HFFc6 (cell line): ENCODE results near the gene SLC6A8. TPM values are rescaled to one million over a fixed set of nuclear protein-coding genes. Genes with fewer than 3 reads are reported as not detected.
"Not testable (repeated sequence)": the region's sequence is repeated elsewhere in the genome, so short reads cannot be mapped to it uniquely, and the experiment has no call there.

Source experiments
- DNase-seq: peaks from one replicate; pipeline ENCODE4 v3.0.0-alpha.2; 2018
- H3K27ac Mint-ChIP-seq: 2 replicates; pipeline ENCODE4 v1.8.0; 2020; ENCODE audit warnings: mild to moderate bottlenecking, mixed read lengths
- H3K27me3 Mint-ChIP-seq: 2 replicates; pipeline ENCODE4 v1.8.0; 2021; ENCODE audit warnings: mild to moderate bottlenecking, moderate library complexity, mixed read lengths; ENCODE audit not compliant: insufficient read depth
- H3K36me3 Mint-ChIP-seq: 2 replicates; pipeline ENCODE4 v1.8.0; 2021; ENCODE audit warnings: low read depth, mixed read lengths
- H3K4me1 Mint-ChIP-seq: 2 replicates; pipeline ENCODE4 v1.8.0; 2020; ENCODE audit warnings: low read depth, mixed read lengths
- H3K4me3 Mint-ChIP-seq: 2 replicates; pipeline ENCODE4 v1.8.0; 2020; ENCODE audit warnings: mild to moderate bottlenecking, moderate library complexity, mixed read lengths
- H3K9me3 Mint-ChIP-seq: 2 replicates; pipeline ENCODE4 v1.8.0; 2020; ENCODE audit warnings: mild to moderate bottlenecking, mixed read lengths
- CTCF ChIP-seq: fragments of 200-600 bp; sonication (generic); IDR thresholded peaks from 2 replicates; pipeline ENCODE4 v1.5.0; 2021; ENCODE audit warnings: antibody characterized with exemption, mild to moderate bottlenecking
- total RNA-seq, 6 experiments: library from RNA; stranded (reverse); fragmentation: NEBNext Ultra II Directional; extraction: Animal tissue kit (Norgen Biotek cat#: 25700); gene quantifications; 2 replicates in 1 of 6; 3 replicates in 5 of 6; pipeline ENCODE4 v1.2.3, GENCODE V29; 2021

The SLC6A8 gene
- total RNA-seq, 6 experiments from 2014 or later = 14.0 to 33.8 (median 17.7) TPM

- no peak for TF ChIP-seq CTCF
- peaks cover 14% of the 10 kb centered on the region for H3K27me3 Mint-ChIP-seq
These were observed 14.1 kb upstream of the SLC6A8 start, which contains the start of gene PNCK for GRCh38 chrX:153673428-153674218. TSS of gene PNCK (minus strand) at chrX:153673813. CDS start at chrX:153673076, 737 bp downstream.

GRCh38 chrX:153674219-153674851, 13.4 kb upstream of the SLC6A8 start:
- H3K27me3 Mint-ChIP-seq = peaks cover 14% of the 10 kb centered on the region
- DNase-seq = no peak
- TF ChIP-seq CTCF = no peak
- no peaks in the 10 kb centered on the region for H3K4me1 Mint-ChIP-seq
- no peaks in the 10 kb centered on the region for H3K36me3 Mint-ChIP-seq
- H3K9me3 Mint-ChIP-seq = no peaks in the 10 kb centered on the region; the same call in 1 of the 2 replicates
- H3K27ac Mint-ChIP-seq = no peak overlapping the region
- H3K4me3 Mint-ChIP-seq = no peak overlapping the region

More at GRCh38 chrX:153673428-153674218, 14.1 kb upstream of the SLC6A8 start, which contains the start of gene PNCK:
- H3K9me3 Mint-ChIP-seq = no peaks in the 10 kb centered on the region; the same call in 1 of the 2 replicates
- no peak within 1 kb of the TSS for H3K4me3 Mint-ChIP-seq
- H3K36me3 Mint-ChIP-seq = no peaks in the 10 kb centered on the region
- no peak for DNase-seq
- H3K27ac Mint-ChIP-seq = no peak within 1 kb of the TSS
- no peaks in the 10 kb centered on the region for H3K4me1 Mint-ChIP-seq

GRCh38 chrX:153681175-153681574, 6.6 kb upstream of the SLC6A8 start:
- Mint-ChIP-seq H3K9me3 (0 out of 2 replicates have a peak, but pooled peaks cover 4% of the 10 kb centered on the region), H3K4me3 (no peak overlapping the region), H3K36me3 (no peaks in the 10 kb centered on the region), H3K27me3 (peaks cover 10% of the 10 kb centered on the region; the same call in 1 of the 2 replicates), H3K4me1 (no peaks in the 10 kb centered on the region), H3K27ac (no peak overlapping the region)
- no peak for DNase-seq
- TF ChIP-seq CTCF = no peak

GRCh38 chrX:153683486-153683885, 4.2 kb upstream of the SLC6A8 start:
- H3K36me3 Mint-ChIP-seq, H3K27ac Mint-ChIP-seq, H3K9me3 Mint-ChIP-seq, H3K27me3 Mint-ChIP-seq, H3K4me3 Mint-ChIP-seq, DNase-seq, H3K4me1 Mint-ChIP-seq: not testable (repeated sequence)

- Mint-ChIP-seq H3K4me3 (no peak overlapping the region), H3K36me3 (no peaks in the 10 kb centered on the region), H3K9me3 (0 out of 2 replicates have a peak, but pooled peaks cover 4% of the 10 kb centered on the region), H3K27ac (no peak overlapping the region), H3K4me1 (no peaks in the 10 kb centered on the region), H3K27me3 (peaks cover 4% of the 10 kb centered on the region; the same call in 1 of the 2 replicates)
- no peak for TF ChIP-seq CTCF
- no peak for DNase-seq
These were observed 3.1 kb upstream of the SLC6A8 start for GRCh38 chrX:153684467-153685155.
